Effector memory CD8-positive, alpha-beta T cell (primary cell): ENCODE results near the gene ATP5PB.
A peak's percentile ranks its signal among the peaks of the same experiment; 100 is the strongest.

Experiments used
- ATAC-seq: fragments of 150-1000 bp; cut with Tn5 transposase; replicated peaks from 2 replicates; pipeline ENCODE4 v1.10.0; 2021; ENCODE audit warnings: mild to moderate bottlenecking, moderate library complexity
- DNase-seq, 3 experiments: peaks; one replicate each; pipeline ENCODE4 v3.0.0; 2021
- H3K27ac Mint-ChIP-seq, 2 donors: one replicate each; pipeline ENCODE4 v1.8.0; 2022; ENCODE audit warnings: mild to moderate bottlenecking in 2 of 2, mixed read lengths in 2 of 2, moderate library complexity in 2 of 2
- H3K27me3 Mint-ChIP-seq, 2 donors: one replicate each; pipeline ENCODE4 v1.8.0; 2022; ENCODE audit warnings: mixed read lengths in 2 of 2
- H3K36me3 Mint-ChIP-seq: one replicate; pipeline ENCODE4 v1.8.0; 2022; ENCODE audit warnings: mild to moderate bottlenecking, moderate library complexity, mixed read lengths; ENCODE audit not compliant: insufficient read depth
- H3K4me1 Mint-ChIP-seq, 2 donors: one replicate each; pipeline ENCODE4 v1.8.0; 2022; ENCODE audit warnings: low read depth in 2 of 2, mixed read lengths in 2 of 2
- H3K4me3 Mint-ChIP-seq, 2 donors: one replicate each; pipeline ENCODE4 v1.8.0; 2022; ENCODE audit warnings: mild to moderate bottlenecking in 2 of 2, mixed read lengths in 2 of 2, moderate library complexity in 2 of 2
- H3K9me3 Mint-ChIP-seq, 2 donors: one replicate each; pipeline ENCODE4 v1.8.0; 2022; ENCODE audit warnings: mixed read lengths in 2 of 2

ATP5PB gene

GRCh38 chr1:111488669-111489068 is 39.4 kb downstream of the ATP5PB start:
- H3K27ac Mint-ChIP-seq, result no peak overlapping the region
- no peak for ATAC-seq

DNA sequence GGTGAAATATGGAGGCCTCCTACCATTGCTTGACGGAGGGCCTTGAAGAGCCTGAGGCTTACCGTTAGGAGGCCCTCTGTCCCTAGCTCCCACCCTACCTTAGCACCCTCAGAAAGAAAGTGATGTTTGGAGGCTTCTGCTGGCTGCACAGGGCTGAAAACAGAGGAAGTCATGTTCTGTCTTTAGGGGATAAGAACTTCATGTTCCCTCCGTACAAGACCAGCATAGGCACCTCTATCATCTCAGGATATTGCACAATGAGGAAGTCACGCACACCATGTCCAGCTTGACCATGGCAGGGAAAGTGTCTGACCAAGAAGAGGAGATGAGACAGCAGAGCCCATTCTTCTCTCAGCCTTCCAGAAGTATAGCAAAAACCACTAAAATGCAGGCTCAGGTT is 40.3 kb downstream of the ATP5PB start:
- no peak overlapping the region for H3K4me3 Mint-ChIP-seq
- no peaks in the 10 kb centered on the region for H3K9me3 Mint-ChIP-seq
- H3K4me1 Mint-ChIP-seq, result peaks cover 3 to 5% of the 10 kb centered on the region in 2 donors
- no peak overlapping the region for H3K27ac Mint-ChIP-seq
- H3K27me3 Mint-ChIP-seq, result no peaks in the 10 kb centered on the region
- ATAC-seq, result no peak
- DNase-seq, result no peak
- no peaks in the 10 kb centered on the region for H3K36me3 Mint-ChIP-seq

More at GRCh38 chr1:111488669-111489068, 39.4 kb downstream of the ATP5PB start:
- H3K4me1 Mint-ChIP-seq, result peaks cover 3 to 5% of the 10 kb centered on the region in 2 donors
- H3K4me3 Mint-ChIP-seq, result no peak overlapping the region
- H3K36me3 Mint-ChIP-seq, result no peaks in the 10 kb centered on the region
- no peaks in the 10 kb centered on the region for H3K9me3 Mint-ChIP-seq
- H3K27me3 Mint-ChIP-seq, result no peaks in the 10 kb centered on the region
- DNase-seq, result no peak

DNA sequence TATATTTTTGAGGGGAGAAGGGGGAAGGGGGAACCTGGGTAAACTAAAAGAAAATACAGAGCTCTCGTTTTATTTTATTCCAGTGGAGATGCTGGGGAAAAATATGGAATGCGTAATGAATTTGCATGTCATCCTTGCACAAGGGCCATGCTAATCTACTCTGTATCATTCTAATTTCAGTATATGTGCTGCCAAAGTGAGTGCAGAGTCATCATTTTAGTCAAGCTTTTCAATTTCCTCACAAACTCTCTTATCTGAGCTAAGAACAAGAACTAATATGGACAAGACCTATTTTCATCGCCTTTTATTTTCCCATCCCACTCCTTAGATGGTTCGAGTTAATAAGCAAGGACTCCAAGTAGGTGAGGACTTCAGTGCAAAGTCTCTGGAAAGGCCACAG is 41.0 kb downstream of the ATP5PB start:
- no peaks in the 10 kb centered on the region for H3K27me3 Mint-ChIP-seq
- no peaks in the 10 kb centered on the region for H3K9me3 Mint-ChIP-seq
- H3K36me3 Mint-ChIP-seq, result no peaks in the 10 kb centered on the region
- ATAC-seq (no peak), DNase-seq (no peak)
- peaks cover 3 to 5% of the 10 kb centered on the region in 2 donors for H3K4me1 Mint-ChIP-seq
- H3K4me3 Mint-ChIP-seq, result no peak overlapping the region
- H3K27ac Mint-ChIP-seq, result no peak overlapping the region

GRCh38 chr1:111491070-111491469 is 41.8 kb downstream of the ATP5PB start:
- H3K9me3 Mint-ChIP-seq, result no peaks in the 10 kb centered on the region
- H3K27me3 Mint-ChIP-seq, result no peaks in the 10 kb centered on the region
- H3K4me1 Mint-ChIP-seq, result peaks cover 3 to 5% of the 10 kb centered on the region in 2 donors
- no peak for DNase-seq
- ATAC-seq, result no peak
- H3K27ac Mint-ChIP-seq, result no peak overlapping the region
- no peak overlapping the region for H3K4me3 Mint-ChIP-seq
- H3K36me3 Mint-ChIP-seq, result no peaks in the 10 kb centered on the region

GRCh38 chr1:111496398-111496797 is 47.1 kb downstream of the ATP5PB start:
- H3K4me1 Mint-ChIP-seq, result peaks cover 5 to 10% of the 10 kb centered on the region in 2 donors
- no peak overlapping the region for H3K4me3 Mint-ChIP-seq
- H3K27ac Mint-ChIP-seq, result no peak overlapping the region
- no peaks in the 10 kb centered on the region for H3K36me3 Mint-ChIP-seq
- peaks cover 4 to 6% of the 10 kb centered on the region in 2 donors for H3K9me3 Mint-ChIP-seq
- no peak for DNase-seq
- peak; percentile 36 for ATAC-seq
- no peaks in the 10 kb centered on the region for H3K27me3 Mint-ChIP-seq

- peaks cover 5 to 12% of the 10 kb centered on the region in 2 donors for H3K4me1 Mint-ChIP-seq
- no peak overlapping the region for H3K4me3 Mint-ChIP-seq
- no peaks in the 10 kb centered on the region for H3K36me3 Mint-ChIP-seq
- no peak for ATAC-seq
- DNase-seq, result no peak
- H3K27ac Mint-ChIP-seq, result no peak overlapping the region
- H3K27me3 Mint-ChIP-seq, result no peaks in the 10 kb centered on the region
- H3K9me3 Mint-ChIP-seq, result peaks cover 4 to 6% of the 10 kb centered on the region in 2 donors
Observed at GRCh38 chr1:111497592-111497991, 48.3 kb downstream of the ATP5PB start.

DNA sequence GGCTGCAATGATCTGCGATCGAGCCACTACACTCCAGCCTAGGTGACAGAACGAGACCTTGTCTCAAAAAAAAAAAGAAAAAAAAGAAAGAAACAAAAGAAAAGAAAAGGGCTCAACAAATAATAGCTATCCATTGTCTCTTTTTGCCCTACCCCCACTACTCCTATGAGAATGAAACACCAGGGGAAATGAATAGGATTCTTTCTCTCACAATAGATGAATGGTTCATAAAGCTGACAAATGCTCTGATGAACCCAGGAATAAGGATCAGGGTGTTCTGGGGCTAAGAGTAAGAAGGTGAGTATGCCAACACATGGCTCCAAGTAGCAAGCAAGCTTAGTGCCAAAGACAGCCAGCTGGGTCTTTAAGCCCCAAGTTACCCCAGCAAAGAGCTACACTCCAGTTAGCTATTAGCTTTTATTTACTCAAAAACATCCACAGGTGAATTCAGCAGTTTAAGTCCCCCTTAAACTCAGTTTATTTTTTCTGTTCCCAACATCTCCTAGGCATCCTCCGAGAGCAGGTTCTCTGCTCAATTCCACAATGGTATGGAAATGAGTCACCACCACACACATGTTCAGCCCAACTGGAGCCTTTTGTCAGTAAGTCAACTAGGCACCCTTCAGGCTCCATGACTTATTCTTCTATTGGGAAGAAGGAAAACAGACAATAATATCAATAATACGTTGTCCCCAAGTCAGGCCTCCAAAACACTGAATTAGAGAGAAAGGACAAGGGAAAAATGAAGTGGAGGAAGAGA is 49.9 kb downstream of the ATP5PB start:
- peaks cover 13 to 17% of the 10 kb centered on the region in 2 donors for H3K4me1 Mint-ChIP-seq
- DNase-seq (no peak), ATAC-seq (no peak)
- no peak overlapping the region for H3K27ac Mint-ChIP-seq
- H3K9me3 Mint-ChIP-seq, result peaks cover 4 to 6% of the 10 kb centered on the region in 2 donors
- H3K27me3 Mint-ChIP-seq, result no peaks in the 10 kb centered on the region
- H3K36me3 Mint-ChIP-seq, result no peaks in the 10 kb centered on the region
- H3K4me3 Mint-ChIP-seq, result no peak overlapping the region

- Mint-ChIP-seq H3K4me1 (peaks cover 28 to 34% of the 10 kb centered on the region in 2 donors), H3K36me3 (no peaks in the 10 kb centered on the region), H3K9me3 (peaks cover 2% of the 10 kb centered on the region in 2 donors), H3K27ac (no peak overlapping the region), H3K4me3 (no peak overlapping the region), H3K27me3 (no peaks in the 10 kb centered on the region)
- DNase-seq (no peak), ATAC-seq (no peak)
Observed at GRCh38 chr1:111501645-111502044, 52.4 kb downstream of the ATP5PB start.

- Mint-ChIP-seq H3K4me1 (peaks cover 36 to 39% of the 10 kb centered on the region in 2 donors), H3K36me3 (no peaks in the 10 kb centered on the region), H3K9me3 (no peaks in the 10 kb centered on the region), H3K4me3 (peak within 1 kb of the TSS; percentile 3 to 50), H3K27ac (peak within 1 kb of the TSS; percentile 68 to 77), H3K27me3 (no peaks in the 10 kb centered on the region)
- ATAC-seq (no peak), DNase-seq (no peak)
Observed at GRCh38 chr1:111503585-111504060, 54.4 kb downstream of the ATP5PB start, which contains the start of the genes ADORA3 and TMIGD3. ADORA3 (minus strand) TSS chr1:111503633; CDS start chr1:111503354, 279 bp downstream. TMIGD3 (minus strand) TSS chr1:111503633; CDS start chr1:111503354, 279 bp downstream.

DNA sequence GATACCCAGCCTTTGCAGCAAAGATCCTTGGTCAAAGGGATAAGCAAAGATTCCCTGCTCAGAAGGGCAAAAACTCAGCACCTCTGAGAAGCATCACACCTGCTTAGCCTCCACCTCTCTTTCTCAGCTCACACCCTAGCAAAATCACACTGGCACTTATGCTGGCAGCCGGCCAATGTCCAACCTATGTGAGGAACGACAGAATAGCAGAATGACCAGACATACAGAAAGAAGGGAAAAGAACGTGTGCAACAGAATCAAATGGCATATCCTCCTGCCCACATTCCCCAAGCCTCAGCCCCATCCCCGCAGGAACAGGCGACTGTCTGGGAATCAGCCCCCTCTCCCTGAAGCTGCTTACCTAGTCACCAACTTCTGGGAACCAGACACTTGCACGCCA is 54.8 kb downstream of the ATP5PB start:
- Mint-ChIP-seq H3K4me3 (no peak overlapping the region), H3K9me3 (no peaks in the 10 kb centered on the region), H3K4me1 (peaks cover 36 to 42% of the 10 kb centered on the region in 2 donors), H3K27me3 (no peaks in the 10 kb centered on the region), H3K27ac (peak overlapping the region; percentile 68 to 77), H3K36me3 (no peaks in the 10 kb centered on the region)
- DNase-seq, result no peak
- no peak for ATAC-seq

DNA sequence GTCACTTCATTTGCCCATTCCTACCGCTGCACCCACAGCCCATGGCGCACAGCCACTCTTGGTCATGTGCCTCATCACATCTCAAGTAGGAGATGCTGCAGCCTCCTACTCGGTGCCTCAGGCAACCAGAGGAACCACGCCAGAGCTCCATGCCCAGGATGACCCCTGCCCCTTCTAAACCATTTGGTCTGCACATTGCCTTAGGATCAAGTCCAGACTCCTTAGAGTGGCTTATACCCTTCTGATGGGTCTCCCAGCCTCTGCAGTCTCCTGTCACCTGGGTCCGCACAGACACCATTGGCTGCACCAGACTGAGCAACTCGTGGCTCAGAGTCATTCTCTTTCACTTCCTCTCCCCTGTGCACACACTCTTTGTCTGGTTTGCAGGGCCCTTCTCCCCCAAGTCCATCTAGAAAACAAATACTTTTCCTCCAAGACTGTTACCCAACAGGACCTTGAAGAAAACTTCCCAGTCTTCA is 56.4 kb downstream of the ATP5PB start:
- Mint-ChIP-seq H3K27ac (peak overlapping the region; percentile 69 to 74), H3K4me3 (peak overlapping the region in 1 of 2 donors; percentile 9), H3K36me3 (no peaks in the 10 kb centered on the region), H3K4me1 (peaks cover 42 to 44% of the 10 kb centered on the region in 2 donors), H3K27me3 (no peaks in the 10 kb centered on the region), H3K9me3 (no peaks in the 10 kb centered on the region)
- DNase-seq (no peak), ATAC-seq (no peak)

GRCh38 chr1:111506561-111506960 is 57.3 kb downstream of the ATP5PB start:
- Mint-ChIP-seq H3K36me3 (no peaks in the 10 kb centered on the region), H3K4me1 (peaks cover 34 to 41% of the 10 kb centered on the region in 2 donors), H3K9me3 (no peaks in the 10 kb centered on the region), H3K27me3 (no peaks in the 10 kb centered on the region), H3K4me3 (no peak overlapping the region), H3K27ac (peak overlapping the region; percentile 69 to 74)
- no peak for DNase-seq
- ATAC-seq, result no peak

- H3K36me3 Mint-ChIP-seq, result no peaks in the 10 kb centered on the region
- H3K4me3 Mint-ChIP-seq, result peak overlapping the region; percentile 80 to 81
- H3K9me3 Mint-ChIP-seq, result no peaks in the 10 kb centered on the region
- peaks cover 34 to 41% of the 10 kb centered on the region in 2 donors for H3K4me1 Mint-ChIP-seq
- peak; percentile 49 to 54 (median 50) for DNase-seq
- peak; percentile 70 for ATAC-seq
- peak overlapping the region; percentile 92 to 93 for H3K27ac Mint-ChIP-seq
- H3K27me3 Mint-ChIP-seq, result no peaks in the 10 kb centered on the region
Observed at GRCh38 chr1:111507411-111508201, 58.3 kb downstream of the ATP5PB start.
